GM18867 (cell line): ENCODE results near the gene SPTBN4.
"Not testable (repeated sequence)": the region's sequence is repeated elsewhere in the genome, so short reads cannot be mapped to it uniquely, and the experiment has no call there.

Experiments
- ATAC-seq: cut with Tn5 transposase; IDR thresholded peaks from one replicate; pipeline ENCODE4 v1.9.1; 2021; ENCODE audit warnings: mild to moderate bottlenecking, moderate library complexity; ENCODE audit not compliant: unreplicated experiment

The SPTBN4 gene

GRCh38 chr19:40464059-40465024 lies 2.5 kb upstream of the SPTBN4 start:
- ATAC-seq: no peak

- no peak for ATAC-seq
Measured at GRCh38 chr19:40465025-40465556, 1.7 kb upstream of the SPTBN4 start.

GRCh38 chr19:40465557-40466218 lies 1.1 kb upstream of the SPTBN4 start, which contains the start of gene BLVRB:
BLVRB (minus strand) TSS chr19:40465745; CDS start chr19:40465688, 57 bp downstream.
- peak; percentile 79 for ATAC-seq

GRCh38 chr19:40466219-40466984 lies 399 bp upstream of the SPTBN4 start:
- ATAC-seq: peak; percentile 36

- ATAC-seq: no peak
Measured at GRCh38 chr19:40469011-40469410, 2.2 kb downstream of the SPTBN4 start.

- ATAC-seq: no peak
Measured at GRCh38 chr19:40471111-40471510, 4.3 kb downstream of the SPTBN4 start.

- no peak for ATAC-seq
Measured at GRCh38 chr19:40472516-40472915, 5.7 kb downstream of the SPTBN4 start.

- no peak for ATAC-seq
Measured at GRCh38 chr19:40474737-40475136, 7.9 kb downstream of the SPTBN4 start.

GRCh38 chr19:40475878-40476644 lies 9.3 kb downstream of the SPTBN4 start:
- ATAC-seq: not testable (repeated sequence)

GRCh38 chr19:40486017-40486416 lies 19.2 kb downstream of the SPTBN4 start:
- no peak for ATAC-seq

- no peak for ATAC-seq
Measured at GRCh38 chr19:40489882-40490230, 23.1 kb downstream of the SPTBN4 start.

- ATAC-seq: no peak
Measured at GRCh38 chr19:40492274-40492673, 25.5 kb downstream of the SPTBN4 start.

- no peak for ATAC-seq
Measured at GRCh38 chr19:40493778-40494177, 27.0 kb downstream of the SPTBN4 start.

GRCh38 chr19:40494191-40494838 lies 27.5 kb downstream of the SPTBN4 start:
- no peak for ATAC-seq

- no peak for ATAC-seq
Measured at GRCh38 chr19:40497214-40497613, 30.4 kb downstream of the SPTBN4 start.

GRCh38 chr19:40499320-40499719 lies 32.5 kb downstream of the SPTBN4 start:
- no peak for ATAC-seq

GRCh38 chr19:40500678-40501530 lies 34.1 kb downstream of the SPTBN4 start:
- not testable (repeated sequence) for ATAC-seq

- no peak for ATAC-seq
Measured at GRCh38 chr19:40501599-40501998, 34.8 kb downstream of the SPTBN4 start.

GRCh38 chr19:40502081-40502480 lies 35.3 kb downstream of the SPTBN4 start:
- no peak for ATAC-seq
